Upper lobe of left lung (tissue), 4 donors: ENCODE data around the gene ZNF639.

Experiments used
- CTCF ChIP-seq, 6 experiments: fragments of 450-650 bp in 4 of 6; fragments of 200-600 bp in 2 of 6; sonication (generic) in 2 of 6; IDR thresholded peaks; one replicate each; pipeline ENCODE4 v1.5.1; 2016 to 2019; ENCODE audit warnings: antibody characterized with exemption in 6 of 6
- EP300 ChIP-seq, 4 donors: sonication (generic); formaldehyde crosslinking; IDR thresholded peaks; one replicate each; pipeline ENCODE4 v1.5.1; 2017; ENCODE audit warnings: antibody characterized with exemption in 4 of 4, control low read depth in 2 of 4
- POLR2A ChIP-seq, 4 donors: fragments of 450-650 bp; IDR thresholded peaks; one replicate each; pipeline ENCODE4 v1.5.1; 2016 to 2017; ENCODE audit warnings: antibody characterized with exemption in 4 of 4, mild to moderate bottlenecking in 2 of 4
- POLR2AphosphoS5 ChIP-seq, 2 donors: sonication (generic); formaldehyde crosslinking; IDR thresholded peaks; one replicate each; pipeline ENCODE4 v1.5.1; 2017; ENCODE audit warnings: antibody characterized with exemption in 2 of 2

- TF ChIP-seq CTCF (IDR thresholded peaks at IDR 0.05) (no peak), EP300 (IDR thresholded peaks at IDR 0.05) (no peak), POLR2A (IDR thresholded peaks at IDR 0.05) (no peak), POLR2AphosphoS5 (IDR thresholded peaks at IDR 0.05) (no peak)
Measured at GRCh38 chr3:179332240-179332639, 9.4 kb downstream of the ZNF639 start.
